GM23338 (cell line): ENCODE measurements around the gene SMURF1. TPM values are rescaled to one million over a fixed set of nuclear protein-coding genes. Genes with fewer than 3 reads are reported as not detected.

Source experiments
- EZH2 ChIP-seq: fragments of 200-600 bp; sonication (generic); IDR thresholded peaks from one replicate; pipeline ENCODE4 v1.8.0; 2017; ENCODE audit warnings: antibody characterized with exemption, mild to moderate bottlenecking, low read depth; ENCODE audit not compliant: unreplicated experiment
- polyA plus RNA-seq: library from polyadenylated mRNA; unstranded; fragments of >200 nt; fragmentation: Nextera tagmentation; extraction: Ambion mirVana; gene quantifications from 2 replicates; pipeline ENCODE4 v1.2.1, GENCODE V29; 2016
- total RNA-seq: library from RNA; depleted of rRNA; stranded (reverse); fragments of >200 nt; shearing (Covaris generic); gene quantifications from 2 replicates; pipeline ENCODE4 v1.2.3, GENCODE V29; 2014; rRNA removed
- TF ChIP-seq, protein P1 (sequence below): IDR thresholded peaks from one replicate; pipeline ENCODE4 v1.6.1; 2018; ENCODE audit warnings: antibody characterized with exemption; ENCODE audit not compliant: unreplicated experiment

The SMURF1 gene
- total and polyA plus RNA-seq, 2 experiments from 2014 or later = 5.8 to 23.9 TPM

DNA sequence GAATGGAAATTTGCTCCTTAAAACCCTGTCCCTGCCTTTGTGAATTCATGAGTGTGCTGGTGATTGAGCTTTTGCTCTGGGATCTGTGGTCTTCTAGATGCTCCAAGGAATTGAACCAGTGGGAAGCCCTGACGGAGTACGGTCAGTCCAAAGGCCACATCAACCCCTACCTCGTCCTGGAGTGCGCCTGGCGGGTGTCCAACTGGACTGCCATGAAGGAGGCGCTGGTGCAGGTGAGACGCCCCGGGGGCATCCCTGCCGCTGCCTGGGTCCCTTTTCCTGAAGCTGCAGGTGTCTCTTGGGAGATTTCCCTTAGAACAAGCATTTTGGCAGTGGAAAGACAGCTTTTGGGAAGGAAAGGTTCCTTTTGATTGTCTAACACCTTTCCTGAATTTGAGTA, 165.2 kb downstream of the SMURF1 start (continued):
- TF ChIP-seq, protein P1, sequence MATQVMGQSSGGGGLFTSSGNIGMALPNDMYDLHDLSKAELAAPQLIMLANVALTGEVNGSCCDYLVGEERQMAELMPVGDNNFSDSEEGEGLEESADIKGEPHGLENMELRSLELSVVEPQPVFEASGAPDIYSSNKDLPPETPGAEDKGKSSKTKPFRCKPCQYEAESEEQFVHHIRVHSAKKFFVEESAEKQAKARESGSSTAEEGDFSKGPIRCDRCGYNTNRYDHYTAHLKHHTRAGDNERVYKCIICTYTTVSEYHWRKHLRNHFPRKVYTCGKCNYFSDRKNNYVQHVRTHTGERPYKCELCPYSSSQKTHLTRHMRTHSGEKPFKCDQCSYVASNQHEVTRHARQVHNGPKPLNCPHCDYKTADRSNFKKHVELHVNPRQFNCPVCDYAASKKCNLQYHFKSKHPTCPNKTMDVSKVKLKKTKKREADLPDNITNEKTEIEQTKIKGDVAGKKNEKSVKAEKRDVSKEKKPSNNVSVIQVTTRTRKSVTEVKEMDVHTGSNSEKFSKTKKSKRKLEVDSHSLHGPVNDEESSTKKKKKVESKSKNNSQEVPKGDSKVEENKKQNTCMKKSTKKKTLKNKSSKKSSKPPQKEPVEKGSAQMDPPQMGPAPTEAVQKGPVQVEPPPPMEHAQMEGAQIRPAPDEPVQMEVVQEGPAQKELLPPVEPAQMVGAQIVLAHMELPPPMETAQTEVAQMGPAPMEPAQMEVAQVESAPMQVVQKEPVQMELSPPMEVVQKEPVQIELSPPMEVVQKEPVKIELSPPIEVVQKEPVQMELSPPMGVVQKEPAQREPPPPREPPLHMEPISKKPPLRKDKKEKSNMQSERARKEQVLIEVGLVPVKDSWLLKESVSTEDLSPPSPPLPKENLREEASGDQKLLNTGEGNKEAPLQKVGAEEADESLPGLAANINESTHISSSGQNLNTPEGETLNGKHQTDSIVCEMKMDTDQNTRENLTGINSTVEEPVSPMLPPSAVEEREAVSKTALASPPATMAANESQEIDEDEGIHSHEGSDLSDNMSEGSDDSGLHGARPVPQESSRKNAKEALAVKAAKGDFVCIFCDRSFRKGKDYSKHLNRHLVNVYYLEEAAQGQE = no peak
- no peak for TF ChIP-seq EZH2

Other genes starting within 250 kb of the SMURF1 start
- not detected in 2 replicates for gene KPNA7, start 64.0 kb upstream of the SMURF1 start, total RNA-seq
- gene KPNA7, start 64.0 kb upstream of the SMURF1 start, polyA plus RNA-seq = not detected in 2 replicates
- gene MYH16, start 128.7 kb upstream of the SMURF1 start, total RNA-seq = not detected in 2 replicates
- gene MYH16, start 128.7 kb upstream of the SMURF1 start, polyA plus RNA-seq = not detected in 2 replicates
- gene ARPC1A, start 181.8 kb upstream of the SMURF1 start, total RNA-seq = 108 and 168 TPM in 2 replicates
- 210 and 246 TPM in 2 replicates for gene ARPC1A, start 181.8 kb upstream of the SMURF1 start, polyA plus RNA-seq
- gene ARPC1B, start 230.6 kb upstream of the SMURF1 start, total RNA-seq = 93.2 and 132 TPM in 2 replicates
- 89.7 and 101 TPM in 2 replicates for gene ARPC1B, start 230.6 kb upstream of the SMURF1 start, polyA plus RNA-seq